ENCODE results near the gene BRAT1. TPM values are rescaled to one million over a fixed set of nuclear protein-coding genes. Genes with fewer than 3 reads are reported as not detected.

Gene BRAT1
- total and polyA plus RNA-seq, 2 donors (not counting 1 experiment from before 2014, with no cell fraction given), result 4.0 to 20.1 TPM

DNA sequence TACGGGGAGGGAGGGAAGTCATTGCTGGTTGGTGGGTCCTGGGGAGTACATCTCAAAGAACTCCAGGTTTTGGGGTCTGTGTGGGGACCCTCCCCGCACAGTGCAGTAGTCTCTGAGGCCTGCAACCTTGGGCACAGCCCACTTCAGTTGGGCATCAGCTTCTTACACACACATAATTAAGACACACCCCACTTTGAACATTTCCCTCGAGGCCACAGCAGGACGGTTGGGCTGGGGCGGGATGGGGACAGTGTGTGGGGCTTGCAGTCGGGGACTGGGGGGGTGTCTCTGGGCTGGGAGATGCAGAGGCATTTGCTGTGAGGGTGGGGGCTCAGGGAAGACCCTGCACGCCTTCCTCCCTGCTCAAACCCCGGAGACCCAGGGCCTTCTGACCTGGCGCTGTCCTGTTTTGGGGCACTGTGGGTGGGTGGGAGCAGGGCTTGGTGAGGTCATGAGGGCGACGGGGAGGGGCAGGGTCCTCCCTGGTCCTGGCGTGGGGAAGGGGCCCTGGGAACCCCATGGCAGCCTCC is 34.5 kb downstream of the BRAT1 start:
- Histone ChIP-seq H2AFZ (ENCODE audit: low read length) (no peak overlapping the region), H4K20me1 (ENCODE audit: control insufficient read depth, extremely low read depth, insufficient read depth, low read length) (no peaks in the 10 kb centered on the region), H3K27me3 (ENCODE audit: control insufficient read depth, insufficient read depth, low read length) (no peaks in the 10 kb centered on the region), H3K36me3 (ENCODE audit: control insufficient read depth, insufficient read depth, low read length) (no peaks in the 10 kb centered on the region), H3K4me3 (replicated peaks in 1 of 4; ENCODE audit: control extremely low read depth in 1 of 4, insufficient read depth in 1 of 4, low read depth in 3 of 4, low read length in 4 of 4) (peak overlapping the region in 2 of 4 experiments; percentile 23 to 49), H3K9me3 (ENCODE audit: control insufficient read depth, insufficient read depth, low read depth, low read length) (no peaks in the 10 kb centered on the region), H3K79me2 (ENCODE audit: control insufficient read depth, insufficient read depth, low read length) (no peaks in the 10 kb centered on the region), H3K27ac (ENCODE audit: insufficient read depth, low read length) (no peak overlapping the region), H3K9ac (ENCODE audit: insufficient read depth, low read length) (no peak overlapping the region), H3K4me2 (ENCODE audit: extremely low read depth, insufficient read depth, low read length) (peak overlapping the region; percentile 58), H3K4me1 (ENCODE audit: control insufficient read depth, extremely low read depth, insufficient read depth, low read length) (peaks cover 31% of the 10 kb centered on the region)
- no peak for DNase-seq (ENCODE audit: low read depth in 2 of 2)
- TF ChIP-seq, protein P1, sequence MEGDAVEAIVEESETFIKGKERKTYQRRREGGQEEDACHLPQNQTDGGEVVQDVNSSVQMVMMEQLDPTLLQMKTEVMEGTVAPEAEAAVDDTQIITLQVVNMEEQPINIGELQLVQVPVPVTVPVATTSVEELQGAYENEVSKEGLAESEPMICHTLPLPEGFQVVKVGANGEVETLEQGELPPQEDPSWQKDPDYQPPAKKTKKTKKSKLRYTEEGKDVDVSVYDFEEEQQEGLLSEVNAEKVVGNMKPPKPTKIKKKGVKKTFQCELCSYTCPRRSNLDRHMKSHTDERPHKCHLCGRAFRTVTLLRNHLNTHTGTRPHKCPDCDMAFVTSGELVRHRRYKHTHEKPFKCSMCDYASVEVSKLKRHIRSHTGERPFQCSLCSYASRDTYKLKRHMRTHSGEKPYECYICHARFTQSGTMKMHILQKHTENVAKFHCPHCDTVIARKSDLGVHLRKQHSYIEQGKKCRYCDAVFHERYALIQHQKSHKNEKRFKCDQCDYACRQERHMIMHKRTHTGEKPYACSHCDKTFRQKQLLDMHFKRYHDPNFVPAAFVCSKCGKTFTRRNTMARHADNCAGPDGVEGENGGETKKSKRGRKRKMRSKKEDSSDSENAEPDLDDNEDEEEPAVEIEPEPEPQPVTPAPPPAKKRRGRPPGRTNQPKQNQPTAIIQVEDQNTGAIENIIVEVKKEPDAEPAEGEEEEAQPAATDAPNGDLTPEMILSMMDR (conservative IDR thresholded peaks at IDR 0.05 in 1 of 2, IDR thresholded peaks at IDR 0.05 in 1 of 2; ENCODE audit: low read depth in 1 of 2, low read length in 2 of 2), result no peak
- no peak for TF ChIP-seq EZH2 (IDR thresholded peaks at IDR 0.05; ENCODE audit: low read length, missing control alignments)

DNA sequence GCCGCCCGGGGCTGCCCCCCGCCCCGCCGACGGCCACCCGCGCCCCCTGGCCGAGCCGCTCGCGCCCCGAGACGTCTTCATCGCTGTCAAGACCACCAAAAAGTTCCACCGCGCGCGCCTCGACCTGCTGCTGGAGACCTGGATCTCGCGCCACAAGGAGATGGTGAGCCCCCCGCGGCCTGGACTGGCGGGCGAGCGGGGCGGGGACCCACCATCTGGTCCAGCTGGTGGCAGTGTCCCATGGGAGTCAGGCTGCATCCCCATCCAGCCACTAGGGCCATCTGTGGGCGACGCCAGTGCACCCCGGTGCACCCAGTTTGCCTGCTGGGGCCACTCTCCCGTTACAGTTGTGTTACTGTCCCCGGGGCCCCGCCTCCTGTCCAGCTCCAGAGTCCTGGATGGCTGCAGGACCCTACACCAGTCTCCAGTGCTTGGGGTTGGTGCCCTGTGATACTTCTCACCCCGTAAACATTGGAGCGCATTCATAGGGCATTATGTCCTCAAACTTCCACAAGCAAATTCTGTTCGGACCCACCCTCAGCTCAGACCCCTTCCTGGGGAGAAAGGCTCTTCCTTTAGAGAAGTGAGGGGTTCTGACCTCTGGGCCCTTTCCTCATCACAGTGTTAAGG is 35.1 kb downstream of the BRAT1 start:
- H3K4me1 ChIP-seq (ENCODE audit: control insufficient read depth, extremely low read depth, insufficient read depth, low read length), result peaks cover 31% of the 10 kb centered on the region
- peak overlapping the region; percentile 58 for H3K4me2 ChIP-seq (ENCODE audit: extremely low read depth, insufficient read depth, low read length)
- no peak overlapping the region for H3K9ac ChIP-seq (ENCODE audit: insufficient read depth, low read length)
- no peaks in the 10 kb centered on the region for H4K20me1 ChIP-seq (ENCODE audit: control insufficient read depth, extremely low read depth, insufficient read depth, low read length)
- no peak overlapping the region for H3K27ac ChIP-seq (ENCODE audit: insufficient read depth, low read length)
- H3K36me3 ChIP-seq (ENCODE audit: control insufficient read depth, insufficient read depth, low read length), result no peaks in the 10 kb centered on the region
- no peaks in the 10 kb centered on the region for H3K27me3 ChIP-seq (ENCODE audit: control insufficient read depth, insufficient read depth, low read length)
- no peak overlapping the region for H2AFZ ChIP-seq (ENCODE audit: low read length)
- no peak for TF ChIP-seq EZH2 (IDR thresholded peaks at IDR 0.05; ENCODE audit: low read length, missing control alignments)
- TF ChIP-seq, protein P1 (conservative IDR thresholded peaks at IDR 0.05 in 1 of 2, IDR thresholded peaks at IDR 0.05 in 1 of 2; ENCODE audit: low read depth in 1 of 2, low read length in 2 of 2), result peak in 1 of 2 donors; percentile 3
- H3K79me2 ChIP-seq (ENCODE audit: control insufficient read depth, insufficient read depth, low read length), result no peaks in the 10 kb centered on the region
- H3K4me3 ChIP-seq (replicated peaks in 1 of 4; ENCODE audit: control extremely low read depth in 1 of 4, insufficient read depth in 1 of 4, low read depth in 3 of 4, low read length in 4 of 4), result peak overlapping the region in 3 of 4 experiments; percentile 23 to 49 (median 37)
- no peak for DNase-seq (ENCODE audit: low read depth in 2 of 2)
- no peaks in the 10 kb centered on the region for H3K9me3 ChIP-seq (ENCODE audit: control insufficient read depth, insufficient read depth, low read depth, low read length)

DNA sequence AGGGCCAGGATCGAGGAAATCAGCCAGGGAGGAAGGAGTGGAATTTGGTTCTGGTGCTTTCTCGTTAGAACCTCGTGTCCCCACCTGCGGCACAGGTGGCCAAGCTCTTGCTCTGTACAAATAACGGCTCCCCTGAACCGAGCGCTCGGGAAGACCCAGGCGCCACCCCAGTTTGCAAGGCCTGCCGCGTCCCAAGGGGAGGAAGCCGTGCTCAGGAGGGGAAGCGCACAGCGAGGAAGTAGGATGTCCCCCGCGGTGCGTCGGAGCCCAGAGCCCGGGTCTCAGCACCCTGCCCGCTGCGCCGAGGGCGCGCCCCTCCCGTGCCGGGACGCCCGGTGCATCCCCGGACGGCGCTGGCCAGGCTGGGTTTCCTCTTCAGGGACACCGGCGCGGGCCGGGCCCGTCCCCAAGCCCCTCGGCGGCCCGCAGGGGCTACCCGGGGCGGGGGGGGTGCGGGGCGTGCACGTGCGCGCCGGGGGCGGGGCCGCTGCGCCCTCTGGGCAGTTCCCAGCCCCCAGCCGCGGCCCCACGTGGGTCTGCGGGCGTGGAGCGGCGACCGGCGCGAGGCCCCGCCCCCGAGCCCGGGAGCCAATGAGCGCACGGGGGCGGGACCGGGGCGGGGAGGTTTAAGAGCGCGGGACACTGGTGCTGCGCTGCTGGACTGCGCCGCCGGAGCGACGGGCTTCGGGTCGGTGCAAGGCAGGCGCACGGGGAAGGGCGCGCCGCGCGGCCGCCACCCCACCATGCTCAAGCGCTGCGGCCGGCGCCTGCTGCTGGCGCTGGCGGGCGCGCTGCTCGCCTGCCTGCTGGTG is 36.0 kb downstream of the BRAT1 start, which contains the start of gene LFNG:
Gene LFNG, plus strand, starts transcription at position 656 of the 812 bp plus-strand sequence. Its CDS starts 88 bp downstream, at position 744.
- peak within 1 kb of the TSS; percentile 6 to 52 (median 34) for H3K4me3 ChIP-seq (replicated peaks in 1 of 4; ENCODE audit: control extremely low read depth in 1 of 4, insufficient read depth in 1 of 4, low read depth in 3 of 4, low read length in 4 of 4)
- no peak within 1 kb of the TSS for H3K27ac ChIP-seq (ENCODE audit: insufficient read depth, low read length)
- H3K9me3 ChIP-seq (ENCODE audit: control insufficient read depth, insufficient read depth, low read depth, low read length), result no peaks in the 10 kb centered on the region
- no peaks in the 10 kb centered on the region for H3K36me3 ChIP-seq (ENCODE audit: control insufficient read depth, insufficient read depth, low read length)
- H3K79me2 ChIP-seq (ENCODE audit: control insufficient read depth, insufficient read depth, low read length), result no peaks in the 10 kb centered on the region
- H2AFZ ChIP-seq (ENCODE audit: low read length), result no peak within 1 kb of the TSS
- peak; percentile 86 to 91 for DNase-seq (ENCODE audit: low read depth in 2 of 2)
- H3K4me2 ChIP-seq (ENCODE audit: extremely low read depth, insufficient read depth, low read length), result peak within 1 kb of the TSS; percentile 81
- TF ChIP-seq EZH2 (IDR thresholded peaks at IDR 0.05; ENCODE audit: low read length, missing control alignments), result no peak
- TF ChIP-seq, protein P1 (conservative IDR thresholded peaks at IDR 0.05 in 1 of 2, IDR thresholded peaks at IDR 0.05 in 1 of 2; ENCODE audit: low read depth in 1 of 2, low read length in 2 of 2), result no peak
- H3K9ac ChIP-seq (ENCODE audit: insufficient read depth, low read length), result no peak within 1 kb of the TSS
- peaks cover 31% of the 10 kb centered on the region for H3K4me1 ChIP-seq (ENCODE audit: control insufficient read depth, extremely low read depth, insufficient read depth, low read length)
- no peaks in the 10 kb centered on the region for H3K27me3 ChIP-seq (ENCODE audit: control insufficient read depth, insufficient read depth, low read length)
- H4K20me1 ChIP-seq (ENCODE audit: control insufficient read depth, extremely low read depth, insufficient read depth, low read length), result no peaks in the 10 kb centered on the region

Measured in fibroblast of lung (primary cell).